A204.1 (cell line): ENCODE data around the gene CALHM3.

Experiments
- FAIRE-seq: peaks from 2 replicates; lab custom pipeline; 2012; peaks lifted over from hg19 to GRCh38; lab: Jason Lieb, UNC

The CALHM3 gene

GRCh38 chr10:103472005-103472404 lies 7.0 kb downstream of the CALHM3 start:
- FAIRE-seq, result no peak

- no peak for FAIRE-seq
Observed at GRCh38 chr10:103470761-103471653, 8.0 kb downstream of the CALHM3 start.

GRCh38 chr10:103469201-103469600 lies 9.8 kb downstream of the CALHM3 start:
- no peak for FAIRE-seq

GRCh38 chr10:103467406-103467805 lies 11.6 kb downstream of the CALHM3 start:
- no peak for FAIRE-seq

- FAIRE-seq, result no peak
Observed at GRCh38 chr10:103466734-103467133, 12.3 kb downstream of the CALHM3 start.

- no peak for FAIRE-seq
Observed at GRCh38 chr10:103465411-103466179, 13.4 kb downstream of the CALHM3 start.

GRCh38 chr10:103463499-103463898 lies 15.5 kb downstream of the CALHM3 start:
- no peak for FAIRE-seq

- FAIRE-seq, result no peak
Observed at GRCh38 chr10:103459615-103460014, 19.4 kb downstream of the CALHM3 start.

- no peak for FAIRE-seq
Observed at GRCh38 chr10:103458720-103459119, 20.3 kb downstream of the CALHM3 start, which contains the start of gene CALHM1. Gene CALHM1, minus strand, starts transcription at chr10:103458900. Its CDS starts 149 bp downstream, at chr10:103458751.

- no peak for FAIRE-seq
Observed at GRCh38 chr10:103457896-103458583, 21.0 kb downstream of the CALHM3 start.

GRCh38 chr10:103457176-103457712 lies 21.8 kb downstream of the CALHM3 start:
- no peak for FAIRE-seq

- no peak for FAIRE-seq
Observed at GRCh38 chr10:103456074-103456660, 22.9 kb downstream of the CALHM3 start.

GRCh38 chr10:103455235-103455634 lies 23.8 kb downstream of the CALHM3 start:
- no peak for FAIRE-seq

GRCh38 chr10:103454026-103454425 lies 25.0 kb downstream of the CALHM3 start:
- FAIRE-seq, result no peak

GRCh38 chr10:103452506-103453230 lies 26.4 kb downstream of the CALHM3 start:
- no peak for FAIRE-seq

GRCh38 chr10:103451831-103452505 lies 27.1 kb downstream of the CALHM3 start, which contains the start of gene CALHM2:
Gene CALHM2, minus strand, starts transcription at chr10:103452370. Its CDS starts 2,429 bp downstream, at chr10:103449941.
- FAIRE-seq, result no peak

GRCh38 chr10:103451091-103451813 lies 27.8 kb downstream of the CALHM3 start:
- no peak for FAIRE-seq

- FAIRE-seq, result no peak
Observed at GRCh38 chr10:103450201-103450695, 28.8 kb downstream of the CALHM3 start.
